HCT116 (cell line): ENCODE data around the gene RXFP4.

Experiments
- CTCF ChIP-seq, 3 experiments: fragments of 200-600 bp in 1 of 3; sonication (generic) in 1 of 3; IDR thresholded peaks in 2 of 3; conservative IDR thresholded peaks in 1 of 3; 2 replicates each; pipeline ENCODE4 v1.5.1; 2012 to 2017; ENCODE audit warnings: low read depth in 2 of 3, low read length in 2 of 3, antibody characterized with exemption in 1 of 3, borderline replicate concordance in 1 of 3, control low read depth in 1 of 3, mild to moderate bottlenecking in 1 of 3, mixed read lengths in 1 of 3, mixed run types in 1 of 3, moderate library complexity in 1 of 3; ENCODE audit not compliant: insufficient read depth in 1 of 3
- ELF1 ChIP-seq: IDR thresholded peaks from 2 replicates; pipeline ENCODE4 v1.6.1; 2012; ENCODE audit warnings: low read depth, borderline replicate concordance
- EZH2 ChIP-seq: fragments of 200-600 bp; sonication (generic); IDR thresholded peaks from 2 replicates; pipeline ENCODE4 v1.6.1; 2017; ENCODE audit warnings: antibody characterized with exemption, mixed run types
- JUND ChIP-seq: IDR thresholded peaks from 2 replicates; pipeline ENCODE4 v1.6.1; 2012
- POLR2A ChIP-seq: IDR thresholded peaks from 2 replicates; pipeline ENCODE4 v1.7.0; 2011; ENCODE audit warnings: borderline replicate concordance; ENCODE audit not compliant: insufficient read depth, insufficient read length; ENCODE audit errors: extremely low read depth
- POLR2AphosphoS5 ChIP-seq: IDR thresholded peaks from 2 replicates; pipeline ENCODE4 v1.6.1; 2011; ENCODE audit warnings: mild to moderate bottlenecking, low read depth, low read length, moderate library complexity
- RAD21 ChIP-seq: IDR thresholded peaks from 2 replicates; pipeline ENCODE4 v1.6.1; 2012; ENCODE audit warnings: low read depth, mild to moderate bottlenecking
- REST ChIP-seq: IDR thresholded peaks from 2 replicates; pipeline ENCODE4 v1.6.1; 2012; ENCODE audit warnings: low read depth
- TCF7L2 ChIP-seq: IDR thresholded peaks from 2 replicates; pipeline ENCODE4 v1.7.0; 2011; ENCODE audit warnings: borderline replicate concordance, inconsistent platforms; ENCODE audit not compliant: insufficient read depth, insufficient read length; ENCODE audit errors: extremely low read depth
- TF ChIP-seq, protein P1 (sequence below): IDR thresholded peaks from 2 replicates; pipeline ENCODE4 v1.6.1; 2012

- TF ChIP-seq CTCF (IDR thresholded peaks at IDR 0.05 in 2 of 3, conservative IDR thresholded peaks at IDR 0.05 in 1 of 3; ENCODE audit: borderline replicate concordance in 1 of 3, insufficient read depth in 1 of 3, low read depth in 2 of 3, low read length in 2 of 3) (no peak), POLR2A (no peak), REST (no peak), EZH2 (no peak), POLR2AphosphoS5 (0 out of 2 replicates have a peak, but pooled peaks have one; percentile 19), JUND (no peak), TCF7L2 (no peak), ELF1 (no peak), RAD21 (no peak)
- TF ChIP-seq, protein P1, sequence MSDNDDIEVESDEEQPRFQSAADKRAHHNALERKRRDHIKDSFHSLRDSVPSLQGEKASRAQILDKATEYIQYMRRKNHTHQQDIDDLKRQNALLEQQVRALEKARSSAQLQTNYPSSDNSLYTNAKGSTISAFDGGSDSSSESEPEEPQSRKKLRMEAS, result no peak
Measured at GRCh38 chr1:155969377-155969791, 27.9 kb downstream of the RXFP4 start.
